HL-60/S4 treated with retinoic acid at 250 ng/mL for 4 days and 3 days (cell line): Measurements from ENCODE around the gene MT1A.

Experiments used
- in situ Hi-C: fragments of 300-500 bp; cut with MboI; formaldehyde crosslinking; loops from 2 replicates; pipeline ENCODE4 v1.7.0; 2022; ENCODE audit warnings: low sequenced_read_pairs

Gene MT1A

DNA sequence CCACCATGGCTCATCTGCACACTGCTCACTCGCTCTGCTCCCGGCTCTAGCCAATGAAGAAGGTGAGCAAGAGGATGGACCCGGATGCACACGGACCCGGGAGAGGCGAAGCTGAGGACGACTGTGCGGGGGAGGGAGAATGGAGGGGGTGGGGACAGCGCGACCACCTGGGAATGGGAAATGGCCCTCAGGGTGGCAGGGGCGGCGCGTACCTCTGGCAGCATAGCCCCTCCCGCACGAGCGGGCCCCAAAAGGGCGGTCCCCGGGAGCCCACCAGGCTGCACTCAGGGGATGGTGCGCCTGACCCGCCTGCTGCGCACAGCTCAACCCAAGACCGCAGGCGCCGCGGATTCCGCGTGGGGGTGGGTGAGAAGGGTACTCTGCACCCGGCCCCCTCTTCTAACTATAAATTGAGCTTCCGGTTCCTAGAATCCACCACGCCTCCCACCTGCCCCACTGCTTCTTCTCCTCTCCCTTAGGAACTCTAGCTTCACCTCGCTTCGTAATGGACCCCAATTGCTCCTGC is 37.3 kb downstream of the MT1A start:
- in situ Hi-C loops = no loop called here

DNA sequence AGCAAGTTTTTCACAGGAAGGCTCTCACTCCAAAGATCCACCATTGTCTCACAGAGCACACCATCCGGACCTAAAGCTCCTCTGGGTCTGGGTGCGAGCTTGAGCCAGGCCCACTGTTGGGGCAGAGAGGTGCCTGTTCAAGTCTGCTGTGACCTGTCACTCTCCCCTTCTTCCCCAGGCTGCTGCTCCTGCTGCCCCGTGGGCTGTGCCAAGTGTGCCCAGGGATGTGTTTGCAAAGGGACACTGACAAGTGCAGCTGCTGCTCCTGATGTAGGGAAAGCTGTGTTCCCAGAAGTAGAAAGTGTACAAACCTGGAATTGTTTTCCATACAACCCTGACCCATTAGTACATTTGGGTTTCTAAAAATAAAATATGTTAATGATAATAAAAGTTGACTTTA is 39.0 kb downstream of the MT1A start:
- in situ Hi-C loops = no loop called here

DNA sequence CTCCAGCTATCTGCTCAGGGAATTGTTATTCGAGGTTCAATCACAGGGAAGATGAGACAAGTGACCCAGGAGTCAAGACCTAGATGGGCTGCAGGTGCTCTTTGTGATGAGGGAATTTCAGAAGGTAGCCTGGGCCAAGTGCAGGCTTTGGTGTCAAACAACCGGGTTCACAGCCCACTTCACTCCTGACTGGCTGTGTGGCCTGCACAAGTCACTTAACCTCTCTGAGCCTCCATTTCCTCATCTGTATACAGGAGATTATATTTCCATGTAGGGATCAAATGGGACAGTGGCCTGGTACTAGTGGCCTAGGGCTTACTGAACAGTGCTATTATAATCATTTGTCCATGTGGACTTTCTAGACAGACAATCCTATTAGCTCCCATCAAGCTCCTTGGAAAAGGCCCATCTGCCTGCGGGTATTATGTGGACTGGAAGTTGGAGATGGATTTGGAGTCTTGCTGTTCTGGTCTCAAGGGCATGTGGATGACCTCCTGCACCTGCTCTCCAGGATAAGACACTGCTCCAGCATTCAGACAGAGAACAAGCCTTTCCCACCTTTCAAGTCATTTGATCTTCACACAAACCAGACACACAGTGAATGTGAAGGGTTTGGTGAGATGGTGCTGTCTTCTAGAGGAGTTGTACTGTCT is 40.7 kb downstream of the MT1A start:
- in situ Hi-C loops = no loop called here

- in situ Hi-C loops = no loop called here
Measured at GRCh38 chr16:56679818-56680217, 41.4 kb downstream of the MT1A start.

DNA sequence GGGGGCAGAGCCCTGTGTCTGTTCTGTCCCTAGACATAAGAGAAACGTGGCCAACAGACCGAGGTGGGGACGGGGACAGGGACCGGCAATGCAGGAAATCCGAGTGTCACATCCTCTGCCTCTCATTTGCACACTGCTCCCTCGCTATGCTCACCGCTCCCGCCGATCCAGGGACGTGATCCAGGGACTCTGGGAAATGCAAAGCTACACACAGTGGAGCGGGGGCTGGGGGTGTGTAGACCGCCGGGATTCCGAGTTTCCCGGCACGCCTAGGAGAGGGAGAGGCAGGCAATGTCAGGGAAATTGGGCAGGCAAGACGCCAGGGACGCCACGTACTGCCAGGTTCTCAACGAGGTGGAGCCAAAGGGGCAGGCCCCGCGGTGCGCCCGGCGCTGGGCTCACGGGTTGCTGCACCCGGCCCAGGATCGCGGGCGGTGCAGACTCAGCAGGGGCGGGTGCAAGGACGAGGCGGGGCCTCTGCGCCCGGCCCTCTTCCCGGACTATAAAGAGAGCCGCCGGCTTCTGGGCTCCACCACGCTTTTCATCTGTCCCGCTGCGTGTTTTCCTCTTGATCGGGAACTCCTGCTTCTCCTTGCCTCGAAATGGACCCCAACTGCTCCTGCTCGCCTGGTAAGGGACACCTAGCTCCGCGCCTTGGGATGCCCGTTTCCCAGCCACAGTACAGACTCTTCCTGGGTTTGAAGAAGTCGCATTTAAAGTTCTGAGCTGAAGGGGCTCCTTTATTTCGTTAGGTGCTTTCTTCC is 43.7 kb downstream of the MT1A start, which contains the start of gene MT1X:
MT1X (plus strand) TSS at position 532 of the 764 bp plus-strand sequence; CDS start at position 603, 71 bp downstream.
- in situ Hi-C loops = no loop called here

DNA sequence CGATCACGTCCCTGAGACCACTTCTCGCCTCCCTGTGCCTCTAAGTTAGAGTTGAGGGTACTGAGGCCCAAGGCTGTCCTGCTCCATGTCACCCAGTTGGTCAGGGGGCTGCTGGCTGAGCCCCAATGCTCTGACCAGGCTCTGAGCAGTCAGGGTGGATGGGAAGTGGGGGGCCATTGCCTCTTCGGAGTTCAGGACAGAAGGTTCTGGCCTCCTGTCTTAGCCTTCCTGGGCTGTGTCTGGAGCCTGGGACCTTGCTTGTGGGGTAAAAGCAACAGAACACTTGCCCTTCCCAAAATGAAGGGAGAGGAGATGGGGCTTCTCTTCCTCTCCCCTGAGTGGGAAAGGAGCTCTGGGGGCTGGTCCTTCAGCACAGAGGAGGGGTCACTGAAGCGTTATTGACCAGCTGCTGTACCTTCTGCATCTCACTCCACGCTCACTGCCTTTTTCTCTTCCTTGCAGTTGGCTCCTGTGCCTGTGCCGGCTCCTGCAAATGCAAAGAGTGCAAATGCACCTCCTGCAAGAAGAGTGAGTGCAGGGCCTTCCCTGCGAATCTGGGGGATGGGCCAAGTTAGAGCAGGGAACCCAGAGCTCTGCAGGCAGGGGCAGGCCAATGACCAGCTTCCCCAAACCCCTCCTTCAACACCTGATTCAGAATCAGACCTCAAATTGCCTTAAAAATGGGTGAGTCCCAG is 44.4 kb downstream of the MT1A start:
- in situ Hi-C loops = no loop called here

- in situ Hi-C loops = no loop called here
Measured at GRCh38 chr16:56683424-56684172, 45.1 kb downstream of the MT1A start.

DNA sequence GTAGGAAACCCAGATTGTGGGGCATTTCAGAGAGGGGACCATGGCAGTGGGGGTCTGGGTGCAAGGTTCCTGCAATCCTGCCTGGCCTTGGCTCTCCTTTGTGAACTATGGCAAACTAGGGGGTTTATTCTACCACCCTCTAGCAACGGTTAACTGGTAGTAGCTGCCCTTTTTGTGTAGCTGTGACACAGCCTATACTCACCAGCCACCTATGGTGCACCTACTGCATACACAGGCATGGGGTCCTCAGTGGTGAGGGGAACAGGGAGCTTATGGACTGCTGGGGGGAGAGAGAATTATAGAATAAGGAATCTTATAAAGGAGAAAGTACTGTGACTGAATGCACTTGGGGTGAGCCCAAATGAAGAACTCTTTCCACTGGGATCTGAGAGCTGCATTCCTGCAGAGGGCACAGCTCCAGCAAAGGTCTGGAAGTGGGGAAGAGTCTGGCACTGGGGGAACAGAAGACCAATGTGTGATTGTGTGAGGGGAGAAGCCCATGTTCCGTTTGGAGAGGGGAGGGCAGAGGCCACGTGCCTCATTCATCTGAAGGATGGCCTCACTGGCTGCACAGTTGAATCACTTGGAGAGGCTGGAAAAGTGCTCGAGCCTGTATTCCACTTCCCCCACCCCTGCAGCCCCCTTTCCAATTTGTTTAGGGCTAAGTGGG is 45.9 kb downstream of the MT1A start:
- in situ Hi-C loops = no loop called here

- in situ Hi-C loops = no loop called here
Measured at GRCh38 chr16:56684926-56685590, 46.6 kb downstream of the MT1A start.

GRCh38 chr16:56686758-56687157 is 48.3 kb downstream of the MT1A start:
- in situ Hi-C loops = no loop called here

- in situ Hi-C loops = no loop called here
Measured at GRCh38 chr16:56688762-56689161, 50.3 kb downstream of the MT1A start.

DNA sequence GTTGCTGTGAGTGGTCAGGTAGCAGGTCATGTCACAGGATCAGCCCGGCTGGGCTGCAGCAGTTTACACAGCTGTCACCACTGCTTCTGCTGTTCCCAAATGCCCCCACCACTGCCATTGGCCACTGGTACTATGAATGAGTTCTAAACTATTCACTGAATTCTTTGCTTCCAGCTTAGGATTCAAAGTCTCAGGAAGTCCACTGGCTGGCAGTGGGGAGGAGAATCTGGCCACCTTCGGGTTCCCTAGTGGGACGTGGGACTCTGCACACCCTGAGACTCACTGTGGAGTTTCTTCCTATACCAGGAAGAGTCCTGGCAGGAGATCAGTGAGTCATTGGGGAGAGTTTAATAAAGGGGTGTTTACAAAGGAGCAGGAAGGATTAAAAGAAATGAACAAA is 50.7 kb downstream of the MT1A start:
- in situ Hi-C loops = no loop called here
